Measurements from ENCODE around the gene MYO15A.

MYO15A gene, protein sequence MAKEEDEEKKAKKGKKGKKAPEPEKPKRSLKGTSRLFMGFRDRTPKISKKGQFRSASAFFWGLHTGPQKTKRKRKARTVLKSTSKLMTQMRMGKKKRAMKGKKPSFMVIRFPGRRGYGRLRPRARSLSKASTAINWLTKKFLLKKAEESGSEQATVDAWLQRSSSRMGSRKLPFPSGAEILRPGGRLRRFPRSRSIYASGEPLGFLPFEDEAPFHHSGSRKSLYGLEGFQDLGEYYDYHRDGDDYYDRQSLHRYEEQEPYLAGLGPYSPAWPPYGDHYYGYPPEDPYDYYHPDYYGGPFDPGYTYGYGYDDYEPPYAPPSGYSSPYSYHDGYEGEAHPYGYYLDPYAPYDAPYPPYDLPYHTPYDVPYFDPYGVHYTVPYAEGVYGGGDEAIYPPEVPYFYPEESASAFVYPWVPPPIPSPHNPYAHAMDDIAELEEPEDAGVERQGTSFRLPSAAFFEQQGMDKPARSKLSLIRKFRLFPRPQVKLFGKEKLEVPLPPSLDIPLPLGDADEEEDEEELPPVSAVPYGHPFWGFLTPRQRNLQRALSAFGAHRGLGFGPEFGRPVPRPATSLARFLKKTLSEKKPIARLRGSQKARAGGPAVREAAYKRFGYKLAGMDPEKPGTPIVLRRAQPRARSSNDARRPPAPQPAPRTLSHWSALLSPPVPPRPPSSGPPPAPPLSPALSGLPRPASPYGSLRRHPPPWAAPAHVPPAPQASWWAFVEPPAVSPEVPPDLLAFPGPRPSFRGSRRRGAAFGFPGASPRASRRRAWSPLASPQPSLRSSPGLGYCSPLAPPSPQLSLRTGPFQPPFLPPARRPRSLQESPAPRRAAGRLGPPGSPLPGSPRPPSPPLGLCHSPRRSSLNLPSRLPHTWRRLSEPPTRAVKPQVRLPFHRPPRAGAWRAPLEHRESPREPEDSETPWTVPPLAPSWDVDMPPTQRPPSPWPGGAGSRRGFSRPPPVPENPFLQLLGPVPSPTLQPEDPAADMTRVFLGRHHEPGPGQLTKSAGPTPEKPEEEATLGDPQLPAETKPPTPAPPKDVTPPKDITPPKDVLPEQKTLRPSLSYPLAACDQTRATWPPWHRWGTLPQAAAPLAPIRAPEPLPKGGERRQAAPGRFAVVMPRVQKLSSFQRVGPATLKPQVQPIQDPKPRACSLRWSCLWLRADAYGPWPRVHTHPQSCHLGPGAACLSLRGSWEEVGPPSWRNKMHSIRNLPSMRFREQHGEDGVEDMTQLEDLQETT (N-terminal part only)

DNA sequence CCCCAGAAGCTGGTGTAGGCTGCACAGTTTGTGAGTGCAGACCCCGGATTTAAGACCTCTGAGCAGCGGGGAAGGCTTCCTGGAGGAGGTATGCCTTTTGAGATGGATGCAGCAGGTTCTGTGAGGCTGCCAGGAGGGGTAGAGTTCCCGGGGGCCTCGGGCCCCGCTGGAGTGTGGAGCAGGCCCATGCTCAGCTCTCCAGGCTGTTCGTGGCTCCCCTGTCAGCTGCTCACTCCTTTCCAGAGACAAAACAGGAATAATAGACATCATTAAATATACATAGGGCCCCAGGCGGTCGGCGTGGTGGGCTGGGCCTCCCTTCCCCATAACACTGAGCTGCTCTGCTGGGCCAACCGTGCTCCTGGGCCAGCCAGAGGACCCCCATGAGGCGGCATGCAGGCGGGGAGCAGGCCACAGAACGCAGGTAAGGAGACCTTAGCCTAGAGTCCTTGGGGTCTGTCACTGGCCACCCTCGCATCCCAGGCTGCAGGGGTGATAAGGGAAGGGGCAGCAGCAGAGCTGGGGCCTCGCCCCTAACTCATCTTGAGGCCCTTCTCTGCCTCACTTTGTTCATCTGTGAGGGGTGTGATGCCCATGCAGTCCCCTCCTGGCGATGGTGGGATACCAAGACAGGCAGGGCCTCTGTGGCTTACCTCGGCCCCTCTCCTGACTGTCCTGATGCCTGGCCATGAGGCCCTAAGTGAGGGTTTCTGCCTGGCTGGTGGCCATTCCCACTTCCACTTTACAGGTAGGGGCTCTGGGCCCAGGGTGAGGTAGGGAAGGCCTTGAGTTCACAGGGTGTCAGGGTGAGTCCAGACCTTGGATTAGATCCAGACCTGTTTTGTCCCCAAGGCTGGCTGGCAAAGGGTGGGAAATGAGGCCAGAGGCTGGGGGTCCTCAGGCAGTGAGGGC is at the start of gene MYO15A:
MYO15A (plus strand) TSS at position 356 of the 912 bp plus-strand sequence. CDS start 10,045 bp downstream, outside the sequence.
- DNase-seq (ENCODE audit: low read depth): no peak

DNA sequence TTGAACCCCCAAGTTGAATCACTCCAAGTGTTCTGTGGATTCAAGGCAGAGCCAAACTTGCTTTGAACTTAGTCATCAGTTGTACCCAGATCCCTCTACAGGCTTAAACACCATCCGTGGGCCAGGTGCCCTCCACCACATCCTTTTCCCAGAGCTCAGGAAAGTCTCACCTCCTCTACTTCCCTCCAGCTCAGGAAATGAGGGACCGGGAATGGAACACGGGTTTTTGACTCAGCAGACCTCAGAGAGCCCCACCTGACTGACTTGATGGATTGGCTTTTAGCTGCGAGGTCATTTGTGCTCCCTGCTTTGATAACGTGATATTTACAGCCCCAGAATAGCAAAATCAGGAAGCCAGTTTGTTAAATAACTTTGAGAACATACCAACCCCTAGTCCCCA is 49.3 kb upstream of the MYO15A start:
- no peak for DNase-seq (ENCODE audit: low read depth)

DNA sequence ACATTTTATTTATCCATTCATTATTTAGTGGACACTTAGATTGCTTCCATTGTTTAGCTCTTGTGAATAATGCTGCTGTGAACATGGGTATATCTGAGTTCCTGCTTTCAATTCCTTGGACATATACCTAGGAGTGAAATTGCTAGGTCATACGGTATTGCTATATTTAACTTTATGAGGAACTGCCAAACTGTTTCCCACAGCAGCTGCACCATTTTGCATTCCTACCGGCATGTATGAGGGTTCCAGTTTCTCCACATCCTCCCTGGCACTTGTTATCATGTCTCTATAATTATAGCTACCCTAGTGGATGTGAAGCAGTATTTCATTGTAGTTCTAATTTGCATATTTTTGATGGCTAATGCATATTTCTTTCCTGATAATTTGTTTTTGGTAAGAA is 44.5 kb upstream of the MYO15A start:
- DNase-seq (ENCODE audit: low read depth): no peak

DNA sequence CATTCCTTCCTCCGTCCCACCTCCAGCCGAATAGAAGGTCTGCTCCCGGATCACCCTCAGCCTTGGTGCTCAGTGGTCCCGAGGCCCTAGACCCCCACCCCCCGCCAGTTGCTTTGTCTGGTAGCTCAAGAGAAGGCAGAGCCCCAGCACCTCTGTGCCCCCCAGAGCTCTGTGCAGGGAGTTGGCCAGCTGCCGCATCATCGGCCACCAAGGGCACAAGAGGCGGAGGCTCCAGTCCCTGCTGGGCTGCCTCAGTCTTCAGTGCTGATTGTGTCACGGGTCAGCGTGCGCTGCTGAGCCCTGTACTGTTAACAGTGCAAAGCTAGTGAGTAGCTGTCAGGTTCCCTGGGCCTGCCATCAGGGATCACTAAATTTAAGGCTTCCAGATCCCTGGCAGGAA is 43.0 kb upstream of the MYO15A start:
- DNase-seq (ENCODE audit: low read depth): no peak

DNA sequence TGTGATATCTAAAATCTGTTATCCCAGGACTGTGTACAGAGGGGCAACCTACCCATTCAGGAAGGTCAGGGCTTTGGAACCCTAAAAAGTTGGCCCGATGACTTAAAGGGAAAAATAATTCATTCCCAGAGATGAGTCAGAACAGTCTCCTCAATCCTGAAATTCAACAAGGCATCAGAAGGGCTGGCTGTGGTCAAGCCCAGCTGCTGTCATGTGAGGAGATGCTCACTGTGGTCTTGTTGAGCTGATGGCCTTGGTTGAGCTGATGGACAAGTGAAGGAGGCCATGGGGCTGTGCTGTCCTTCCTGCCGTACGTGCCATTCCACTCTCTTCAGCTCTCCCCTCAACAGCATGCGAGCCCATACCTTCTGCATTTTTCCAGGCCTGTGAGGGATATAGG is 41.7 kb upstream of the MYO15A start:
- no peak for DNase-seq (ENCODE audit: low read depth)

DNA sequence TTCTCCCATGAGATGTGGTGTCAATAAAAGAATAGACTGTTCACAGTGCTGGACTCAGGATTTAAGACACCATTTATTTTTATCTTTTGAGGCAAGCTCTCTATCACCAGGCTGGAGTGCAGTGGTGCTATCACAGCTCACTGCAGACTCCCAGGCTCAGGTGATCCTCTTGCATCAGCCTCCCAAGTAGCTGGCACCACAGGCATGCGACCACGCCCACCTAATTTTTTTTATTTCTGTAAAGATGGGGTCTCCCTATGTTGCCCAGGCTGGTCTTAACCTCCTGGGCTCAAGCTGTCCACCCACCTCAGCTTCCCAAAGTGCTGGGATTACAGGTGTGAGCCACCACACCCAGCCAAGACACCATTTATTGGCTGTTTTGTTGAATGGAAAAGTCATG is 39.5 kb upstream of the MYO15A start:
- no peak for DNase-seq (ENCODE audit: low read depth)

DNA sequence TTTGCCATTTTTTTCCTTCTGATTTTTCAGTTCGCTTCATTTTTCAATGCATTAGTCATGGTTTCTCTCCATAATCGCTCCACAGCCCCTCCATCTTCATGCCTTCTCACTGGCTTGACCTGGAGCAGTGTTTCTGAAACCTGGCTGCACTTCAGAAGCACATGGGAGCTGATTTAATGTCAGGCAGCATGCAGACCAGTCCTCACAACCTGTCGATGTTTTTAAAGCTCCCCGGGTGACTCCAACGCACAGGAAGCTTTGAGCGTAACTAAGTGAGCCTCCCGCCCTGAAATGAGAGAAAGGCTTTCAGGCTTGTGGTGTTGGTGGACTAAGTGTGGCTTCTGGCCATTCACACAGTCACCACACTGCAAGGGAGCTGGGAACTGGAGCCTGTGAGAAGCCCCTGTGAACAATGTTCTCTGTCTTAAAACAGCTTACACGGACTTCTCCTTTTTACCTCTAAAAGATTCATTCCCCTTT is 37.7 kb upstream of the MYO15A start:
- no peak for DNase-seq (ENCODE audit: low read depth)

DNA sequence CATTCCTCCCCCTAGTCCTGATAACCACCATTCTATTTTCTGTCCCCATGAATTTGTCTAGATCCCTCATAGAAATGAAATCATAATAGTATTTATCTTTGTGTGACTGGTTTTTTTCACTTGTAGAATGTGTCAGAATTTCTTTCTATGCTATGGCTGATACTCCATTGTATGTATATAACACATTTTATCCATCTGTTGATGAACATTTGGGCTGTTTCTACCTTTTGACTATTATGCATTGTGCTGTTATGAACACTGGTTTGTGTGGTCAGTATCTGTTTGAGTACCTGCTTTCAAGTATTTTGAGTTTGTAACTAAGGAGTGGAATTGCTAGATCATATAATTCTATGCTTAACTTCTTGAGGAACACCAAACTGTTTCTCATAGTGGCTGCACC is 36.8 kb upstream of the MYO15A start:
- no peak for DNase-seq (ENCODE audit: low read depth)

DNA sequence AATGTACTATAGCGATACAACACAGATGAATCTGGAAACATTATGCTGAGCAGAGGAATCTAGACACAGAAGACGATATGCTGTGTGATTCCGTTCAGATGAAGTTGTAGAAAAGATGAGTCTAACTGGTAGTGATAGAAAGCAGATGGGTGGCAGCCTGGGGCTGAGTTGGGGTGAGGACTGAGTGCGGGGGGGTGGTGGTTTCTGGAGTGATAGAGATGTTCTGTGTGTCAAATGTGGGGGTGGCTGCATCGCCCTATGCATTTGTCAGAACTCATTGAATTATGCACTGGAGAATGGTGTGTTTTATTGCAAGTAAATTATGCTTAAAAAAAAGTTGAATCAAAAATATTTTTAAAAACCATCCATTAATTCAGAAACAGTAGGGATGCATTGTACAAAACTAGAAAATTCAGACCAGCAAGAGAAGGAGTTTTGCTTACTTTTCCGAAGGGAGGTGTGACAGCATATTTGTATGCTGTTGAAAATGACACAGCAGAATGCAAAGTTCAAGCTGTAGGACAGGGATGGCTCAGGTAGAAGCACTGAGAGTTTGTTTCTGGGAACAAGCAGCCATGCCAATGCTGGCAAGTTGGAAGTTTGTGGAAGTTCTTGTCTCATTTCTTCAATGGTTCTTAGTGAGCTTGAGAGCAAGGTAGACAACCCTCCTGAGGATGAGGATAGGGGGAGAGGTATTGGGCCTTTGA is 33.8 kb upstream of the MYO15A start:
- DNase-seq (ENCODE audit: low read depth): no peak

DNA sequence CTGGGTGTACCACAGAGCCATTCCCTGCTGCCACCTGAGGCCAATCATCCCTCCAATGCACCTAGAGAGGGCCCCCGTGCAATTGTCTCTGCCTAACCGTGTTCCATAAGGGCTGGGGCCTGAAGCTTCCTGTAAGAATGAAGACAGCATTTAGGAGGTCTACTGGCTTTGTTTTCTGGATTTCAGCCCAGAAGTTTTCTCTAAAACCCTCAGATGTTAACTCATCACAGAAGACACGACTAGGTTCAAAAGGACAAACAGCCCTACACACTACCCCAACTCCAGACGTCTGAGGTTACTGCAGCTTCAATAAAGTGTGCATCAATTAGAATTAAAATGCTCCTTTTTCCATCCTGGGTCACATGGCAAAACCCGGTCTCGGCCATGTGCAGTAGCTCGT is 31.6 kb upstream of the MYO15A start:
- DNase-seq (ENCODE audit: low read depth): no peak

DNA sequence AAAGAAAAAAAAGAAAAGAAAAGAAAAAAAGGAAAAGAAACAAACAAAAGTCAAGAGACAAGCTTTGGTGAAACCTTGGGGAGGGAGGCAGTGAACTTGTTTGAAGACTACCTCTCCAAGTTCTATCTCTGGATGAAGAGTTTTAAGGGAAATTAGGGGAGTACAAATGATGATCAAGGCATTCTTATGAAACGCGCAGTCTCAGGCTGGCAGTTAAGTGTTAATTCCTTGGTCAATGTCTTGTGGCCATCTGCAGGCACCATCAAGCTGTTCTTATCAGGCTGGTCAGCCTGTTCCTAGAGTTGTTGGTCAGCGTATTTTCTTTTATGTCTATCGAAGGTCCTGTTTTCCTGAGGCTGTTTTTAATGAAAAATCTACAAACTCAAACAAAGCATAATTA is 29.0 kb upstream of the MYO15A start:
- DNase-seq (ENCODE audit: low read depth): no peak

DNA sequence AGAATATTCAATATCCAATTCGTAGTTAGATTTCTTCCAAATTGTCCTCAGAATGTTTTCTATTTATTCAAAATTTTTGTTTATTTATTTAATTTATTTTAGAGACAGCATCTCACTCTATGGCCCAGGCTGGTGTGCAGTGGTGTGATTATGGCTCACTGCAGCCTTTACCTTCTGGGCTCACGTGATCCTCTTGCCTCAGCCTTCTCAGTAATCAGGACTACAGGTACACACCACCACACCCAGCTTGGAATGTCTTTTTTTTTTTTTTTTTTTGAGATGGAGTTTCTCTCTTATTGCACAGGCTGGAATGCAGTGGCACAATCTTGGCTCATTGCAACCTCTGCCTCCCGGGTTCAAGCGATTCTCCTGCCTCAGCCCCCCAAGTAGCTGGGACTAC is 24.3 kb upstream of the MYO15A start:
- DNase-seq (ENCODE audit: low read depth): no peak

DNA sequence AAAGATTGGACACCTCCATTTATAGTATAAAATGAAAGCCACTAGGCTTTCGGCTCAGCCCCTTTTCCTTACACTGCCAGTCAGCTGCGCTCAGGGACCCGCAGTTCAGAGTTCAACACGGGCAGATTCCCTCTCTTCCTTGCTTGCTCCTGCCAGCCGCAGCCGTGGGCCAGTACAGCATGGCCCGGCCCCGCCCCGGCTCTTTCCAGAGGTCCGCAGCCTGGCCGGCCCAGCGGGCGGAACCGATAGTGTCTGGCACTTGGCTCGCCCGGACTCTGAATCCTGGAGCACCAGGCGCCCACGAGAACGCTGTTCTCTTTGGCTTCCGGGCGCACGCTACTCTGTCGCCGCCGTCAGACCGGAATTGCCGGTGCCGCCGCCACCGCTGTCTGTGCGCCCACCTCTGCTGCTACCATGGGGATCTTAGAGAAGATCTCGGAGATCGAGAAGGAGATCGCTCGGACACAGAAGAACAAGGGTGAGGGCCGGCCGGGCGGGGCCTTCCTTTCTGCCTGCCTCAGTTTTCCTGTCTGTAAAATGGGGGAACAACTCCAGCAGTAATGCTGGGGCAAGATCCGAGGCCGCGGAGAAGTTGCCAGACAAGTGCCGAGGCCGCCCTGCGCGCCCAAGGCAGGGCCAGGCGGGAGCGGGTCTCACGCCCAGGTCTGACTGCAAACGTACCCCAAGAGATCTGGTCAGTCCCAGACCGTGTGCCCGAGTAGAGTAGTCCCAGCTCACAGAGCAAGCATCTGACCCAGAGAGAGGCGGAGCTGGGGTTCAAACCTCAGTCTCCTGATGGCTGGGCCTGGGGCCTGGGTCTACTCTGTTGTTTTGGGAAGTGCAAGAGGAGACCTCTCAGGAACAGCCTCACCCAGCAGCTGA is 20.7 kb upstream of the MYO15A start, which contains the start of gene DRG2:
DRG2 (plus strand) TSS at position 339 of the 882 bp plus-strand sequence; CDS start at position 415, 76 bp downstream.
- DNase-seq (ENCODE audit: low read depth): peak; percentile 77

DNA sequence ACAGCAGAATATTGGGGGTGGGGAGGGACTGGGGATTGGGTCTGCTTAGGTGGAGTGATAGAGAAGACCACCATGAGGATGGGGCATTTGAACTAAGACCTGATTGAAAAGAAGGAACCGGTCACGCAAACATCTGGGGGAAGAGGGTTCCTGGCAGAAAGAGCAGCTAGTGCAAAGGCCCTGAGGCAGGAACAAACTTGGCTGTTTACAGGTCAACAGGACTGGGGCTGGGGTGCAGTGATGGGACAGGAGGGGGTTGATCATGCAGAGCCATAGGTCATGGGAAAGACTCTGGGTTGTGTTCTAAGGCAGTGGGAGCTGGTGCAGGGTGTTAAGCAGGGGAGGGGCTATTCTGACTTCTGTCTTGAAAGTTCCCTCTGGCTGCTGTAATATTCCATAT is 18.9 kb upstream of the MYO15A start:
- DNase-seq (ENCODE audit: low read depth): no peak

DNA sequence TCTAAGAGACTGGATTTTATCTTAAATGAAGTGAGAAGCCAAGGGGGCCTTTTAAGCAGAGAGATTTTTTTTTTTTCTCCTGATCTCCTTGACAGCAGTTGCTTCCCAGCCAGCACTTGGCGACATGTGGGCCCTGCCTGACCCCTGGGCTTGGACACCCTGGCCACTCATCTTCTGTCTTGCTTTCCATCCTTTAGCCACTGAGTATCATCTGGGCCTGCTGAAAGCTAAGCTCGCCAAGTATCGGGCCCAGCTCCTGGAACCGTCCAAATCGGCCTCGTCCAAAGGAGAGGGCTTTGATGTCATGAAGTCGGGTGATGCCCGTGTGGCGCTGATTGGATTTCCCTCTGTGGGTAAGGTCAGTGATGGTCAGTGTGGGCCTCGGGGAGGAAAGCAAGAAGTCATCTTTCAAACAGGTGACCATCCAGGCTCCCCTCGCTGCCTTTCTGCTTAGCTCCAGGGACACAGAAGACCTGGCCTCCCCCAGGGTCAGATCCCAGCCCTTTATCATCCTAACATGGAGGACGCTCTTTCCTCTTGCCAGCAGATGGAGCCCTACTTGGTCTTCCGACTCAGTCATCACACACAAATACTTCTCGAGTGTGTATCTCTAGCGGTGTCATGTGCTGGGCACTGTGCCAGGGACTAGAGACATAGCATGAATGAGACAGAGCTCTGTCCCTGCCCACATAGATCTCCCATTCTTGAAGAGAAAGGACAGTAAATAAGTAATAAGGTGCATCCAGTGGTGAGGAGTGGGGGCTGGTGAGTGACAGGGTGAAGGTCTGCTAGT is 14.7 kb upstream of the MYO15A start:
- no peak for DNase-seq (ENCODE audit: low read depth)

DNA sequence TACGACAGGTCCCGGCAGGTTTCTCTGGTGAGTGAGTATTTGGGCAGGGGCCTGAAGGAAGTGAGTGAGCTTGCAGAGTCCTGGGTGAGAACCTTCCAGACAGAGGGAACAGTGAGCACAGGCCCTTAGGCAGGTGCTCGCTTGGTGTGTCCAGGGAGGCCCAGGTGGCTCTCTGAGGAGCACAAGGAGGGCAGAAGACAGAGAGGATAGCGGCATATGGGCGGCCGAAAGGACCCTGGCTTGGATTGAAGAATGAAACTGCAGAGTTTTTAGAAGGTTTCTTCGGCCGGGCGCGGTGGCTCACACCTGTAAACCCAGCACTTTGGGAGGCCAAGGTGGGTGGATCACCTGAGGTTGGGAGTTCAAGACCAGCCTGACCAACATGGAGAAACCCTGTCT is 14.1 kb upstream of the MYO15A start:
- no peak for DNase-seq (ENCODE audit: low read depth)

DNA sequence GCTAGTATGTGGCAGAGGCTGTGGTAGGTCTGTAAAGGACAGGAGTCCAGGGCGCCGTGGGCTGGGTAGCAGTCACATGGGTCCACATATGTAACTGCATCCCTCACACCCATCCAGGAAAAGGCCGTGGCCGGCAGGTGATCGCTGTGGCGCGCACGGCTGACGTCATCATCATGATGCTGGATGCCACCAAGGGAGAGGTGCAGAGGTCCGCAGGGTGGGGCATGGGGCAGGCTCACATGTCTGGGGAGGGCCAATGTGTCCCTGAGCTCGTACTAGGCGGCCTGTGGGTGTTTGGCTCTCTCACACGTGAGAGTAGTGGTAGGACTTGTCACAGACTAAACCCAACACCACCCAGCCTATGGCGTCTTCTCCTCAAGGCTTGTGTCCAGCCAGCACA is 9.0 kb upstream of the MYO15A start:
- DNase-seq (ENCODE audit: low read depth): no peak

DNA sequence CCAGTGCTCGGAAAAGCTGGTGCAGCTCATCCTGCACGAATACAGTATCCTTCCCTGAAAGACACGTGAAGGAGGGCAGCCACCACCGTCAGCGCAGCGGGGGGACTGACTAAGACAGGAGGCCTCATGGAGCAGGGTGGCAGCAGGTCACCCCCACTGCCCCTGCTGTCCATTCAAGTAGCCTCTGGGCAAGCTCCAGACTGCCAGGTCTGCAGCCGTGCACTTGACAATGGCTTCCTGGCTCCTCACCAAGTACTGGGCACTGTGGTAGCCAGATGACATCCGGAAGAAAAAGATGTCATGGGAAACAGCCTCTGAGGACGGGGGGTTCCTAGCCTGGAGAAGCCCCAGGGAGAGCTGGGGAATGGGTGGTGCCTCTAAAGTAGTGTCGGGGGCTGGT is 7.9 kb upstream of the MYO15A start:
- DNase-seq (ENCODE audit: low read depth): no peak

DNA sequence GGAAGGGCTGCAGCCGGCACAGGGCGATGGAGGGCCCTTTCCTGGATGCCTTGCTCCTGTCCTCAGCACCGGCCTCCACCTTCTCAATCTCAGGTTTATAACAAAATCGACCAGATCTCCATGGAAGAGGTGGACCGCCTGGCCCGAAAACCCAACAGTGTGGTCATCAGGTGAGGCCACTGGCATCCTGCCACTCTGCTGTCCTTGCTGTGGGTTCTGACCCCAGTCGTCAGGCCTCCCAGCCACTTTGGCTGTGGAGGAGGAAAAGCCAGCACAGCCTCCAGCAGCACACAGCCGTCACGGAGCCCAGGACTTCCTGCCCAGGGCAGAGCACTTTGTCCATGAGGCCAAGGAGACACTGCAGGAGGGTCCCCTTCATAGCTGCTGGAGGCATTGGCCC is 6.7 kb upstream of the MYO15A start:
- no peak for DNase-seq (ENCODE audit: low read depth)

Data from stimulated activated CD8-positive, alpha-beta memory T cell treated with anti-CD3 and anti-CD28 coated beads, Interleukin-7, amount 100 ng/mL, for 24 hours (primary cell).